GM13976 (cell line): ENCODE data around the gene MROH8.

ENCODE experiments used
- DNase-seq: peaks from one replicate; pipeline ENCODE4 v3.0.0; 2012; ENCODE audit warnings: low spot score
- in situ Hi-C: fragments of 300-500 bp; cut with MboI; formaldehyde crosslinking; loops from one replicate; pipeline ENCODE4 v1.12.0; 2022; ENCODE audit warnings: low sequenced_read_pairs, mixed read lengths, inconsistent platforms; ENCODE audit not compliant: unreplicated experiment
- TF ChIP-seq, protein P1 (sequence below): IDR thresholded peaks from 2 replicates; pipeline ENCODE4 v1.5.1; 2012; ENCODE audit warnings: borderline replicate concordance, mild to moderate bottlenecking; ENCODE audit not compliant: insufficient read depth; ENCODE audit errors: extremely low read depth, missing control alignments, control extremely low read depth

MROH8 gene

DNA sequence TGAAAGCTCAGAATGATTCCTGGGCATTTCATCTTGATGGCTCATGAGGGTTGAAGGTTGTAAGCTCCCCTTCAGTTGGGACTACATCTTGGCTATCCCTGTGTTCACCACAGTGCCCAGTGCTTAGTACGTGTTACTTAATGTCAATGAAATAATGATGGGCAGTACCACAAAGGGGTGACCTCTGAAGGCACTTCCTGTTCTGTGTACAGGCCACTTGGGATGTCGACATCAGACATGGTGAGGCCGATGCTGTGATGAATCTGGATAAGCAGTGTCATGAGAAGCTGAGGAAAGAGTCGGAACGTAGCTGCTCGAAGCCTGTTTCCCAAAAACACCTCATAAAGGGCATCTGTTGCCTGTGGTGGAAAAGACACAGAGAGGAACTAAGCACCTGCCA is 55.9 kb downstream of the MROH8 start:
- TF ChIP-seq, protein P1, sequence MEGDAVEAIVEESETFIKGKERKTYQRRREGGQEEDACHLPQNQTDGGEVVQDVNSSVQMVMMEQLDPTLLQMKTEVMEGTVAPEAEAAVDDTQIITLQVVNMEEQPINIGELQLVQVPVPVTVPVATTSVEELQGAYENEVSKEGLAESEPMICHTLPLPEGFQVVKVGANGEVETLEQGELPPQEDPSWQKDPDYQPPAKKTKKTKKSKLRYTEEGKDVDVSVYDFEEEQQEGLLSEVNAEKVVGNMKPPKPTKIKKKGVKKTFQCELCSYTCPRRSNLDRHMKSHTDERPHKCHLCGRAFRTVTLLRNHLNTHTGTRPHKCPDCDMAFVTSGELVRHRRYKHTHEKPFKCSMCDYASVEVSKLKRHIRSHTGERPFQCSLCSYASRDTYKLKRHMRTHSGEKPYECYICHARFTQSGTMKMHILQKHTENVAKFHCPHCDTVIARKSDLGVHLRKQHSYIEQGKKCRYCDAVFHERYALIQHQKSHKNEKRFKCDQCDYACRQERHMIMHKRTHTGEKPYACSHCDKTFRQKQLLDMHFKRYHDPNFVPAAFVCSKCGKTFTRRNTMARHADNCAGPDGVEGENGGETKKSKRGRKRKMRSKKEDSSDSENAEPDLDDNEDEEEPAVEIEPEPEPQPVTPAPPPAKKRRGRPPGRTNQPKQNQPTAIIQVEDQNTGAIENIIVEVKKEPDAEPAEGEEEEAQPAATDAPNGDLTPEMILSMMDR, result no peak
- DNase-seq, result no peak
- in situ Hi-C loops, result no loop called here

DNA sequence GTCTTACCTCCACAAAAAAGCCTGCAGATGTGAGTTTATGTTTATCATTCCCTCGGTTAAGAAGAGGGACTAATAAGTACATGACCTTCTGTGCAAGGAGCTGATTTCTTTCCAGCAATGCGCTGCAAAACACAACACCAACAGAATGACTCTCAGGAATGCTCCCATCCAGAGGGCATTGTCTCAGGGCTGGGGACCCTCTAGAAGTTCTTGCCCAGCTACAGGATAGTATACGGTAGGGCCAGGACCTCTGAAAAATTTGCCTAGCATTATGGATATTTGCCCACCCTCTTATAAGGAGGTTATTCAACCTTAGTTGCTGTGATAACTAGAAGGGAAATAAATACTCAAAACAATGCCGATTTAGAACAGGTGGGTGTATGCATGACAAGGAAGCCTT is 58.9 kb downstream of the MROH8 start:
- in situ Hi-C loops, result no loop called here
- no peak for DNase-seq
- TF ChIP-seq, protein P1, result no peak

DNA sequence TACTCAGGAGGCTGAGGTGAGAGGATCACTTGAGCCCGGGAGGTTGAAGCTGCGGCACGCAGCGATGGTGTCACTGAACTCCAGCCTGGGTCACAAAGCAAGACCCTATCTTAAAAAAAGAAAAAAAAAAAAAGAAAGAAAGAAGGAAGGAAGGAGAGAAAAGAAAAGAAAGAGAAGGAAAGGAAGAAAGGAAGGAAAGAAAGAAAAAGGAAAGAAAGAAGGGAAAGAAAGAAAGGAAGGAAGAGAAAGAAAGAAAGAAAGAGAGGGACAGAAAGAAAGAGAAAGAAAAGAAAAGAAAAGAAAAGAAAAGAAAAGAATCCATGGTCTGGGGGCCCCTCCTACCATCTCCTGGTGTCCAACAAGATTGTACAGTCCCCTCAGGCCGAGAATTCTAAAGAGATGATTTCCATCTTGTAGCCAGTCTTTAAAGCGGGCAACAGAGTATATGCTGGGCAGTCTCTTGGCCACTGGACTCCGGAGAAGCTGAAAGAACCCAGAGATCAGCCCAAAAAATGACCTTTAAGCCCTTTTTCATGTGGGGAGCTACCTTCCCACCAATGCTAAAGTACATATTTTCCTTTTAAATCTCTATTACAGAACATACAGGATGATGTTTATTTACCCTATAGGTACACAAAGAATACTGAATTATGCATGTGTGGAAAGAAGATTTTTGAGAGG is 59.9 kb downstream of the MROH8 start:
- in situ Hi-C loops, result no loop called here

DNA sequence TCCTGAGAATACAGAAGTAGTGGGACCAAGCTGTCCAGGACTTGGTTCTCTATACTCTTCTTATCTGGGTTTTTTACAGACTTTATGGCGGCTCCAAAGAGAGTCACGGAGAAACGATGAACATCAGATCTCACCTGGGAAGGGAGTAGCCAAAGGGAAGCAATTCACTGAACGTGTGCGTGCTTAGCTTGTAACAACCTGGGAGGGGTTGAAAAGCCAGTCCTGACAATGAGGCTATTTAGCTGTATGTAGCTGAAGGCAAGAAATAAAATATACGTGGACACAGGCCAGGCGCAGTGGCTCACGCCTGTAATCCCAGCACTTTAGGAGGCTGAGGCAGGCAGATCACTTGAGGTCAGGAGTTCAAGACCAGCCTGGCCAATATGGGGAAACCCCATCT is 65.3 kb downstream of the MROH8 start:
- in situ Hi-C loops, result no loop called here
- TF ChIP-seq, protein P1, result no peak
- no peak for DNase-seq

More for the DNA sequence above, 59.9 kb downstream of the MROH8 start:
- TF ChIP-seq, protein P1, result no peak
- DNase-seq, result no peak

DNA sequence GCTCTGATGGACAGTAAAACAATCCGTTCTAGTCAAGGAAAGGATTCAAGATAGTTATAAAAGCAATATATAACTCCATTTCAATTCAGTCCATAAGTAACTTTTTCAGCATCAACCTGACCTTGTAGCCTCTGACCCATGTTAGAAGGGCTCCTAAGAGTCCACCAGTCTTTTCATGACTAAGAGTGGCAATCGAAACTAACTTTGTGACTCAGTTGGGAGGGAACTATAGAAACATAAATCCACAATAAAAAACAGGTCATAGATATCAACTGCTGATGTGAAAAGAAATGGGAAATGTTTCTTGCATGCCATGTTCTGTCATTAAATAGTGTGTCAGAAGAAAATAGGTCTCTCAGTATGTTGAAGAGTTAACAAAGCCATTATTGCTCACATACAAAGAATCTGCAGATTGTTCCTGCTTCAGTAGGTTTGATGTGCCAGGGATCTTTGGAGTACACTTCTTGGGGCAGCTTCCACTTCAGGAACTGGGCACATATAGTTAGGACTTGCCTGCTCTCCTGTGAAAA is 67.4 kb downstream of the MROH8 start:
- DNase-seq, result no peak
- in situ Hi-C loops, result no loop called here
- TF ChIP-seq, protein P1, result no peak

DNA sequence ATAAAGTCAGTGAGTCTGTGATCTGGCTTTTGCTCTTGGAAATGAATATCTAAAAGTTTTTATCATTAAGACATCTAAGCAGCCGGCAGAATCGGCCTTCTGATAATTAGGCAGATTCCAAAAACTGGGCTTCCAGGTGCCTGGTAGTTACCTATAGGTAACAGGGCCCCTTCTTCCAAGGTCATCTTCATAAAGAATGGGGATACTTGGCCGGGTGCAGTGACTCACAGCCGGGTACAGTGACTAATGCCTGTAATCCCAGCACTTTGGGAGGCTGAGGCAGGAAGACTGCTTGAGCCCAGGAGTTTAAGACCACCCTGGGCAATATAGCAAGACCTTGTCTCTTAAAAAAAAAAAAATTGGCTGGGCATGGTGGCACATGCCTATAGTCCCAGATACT is 70.7 kb downstream of the MROH8 start:
- no peak for DNase-seq
- in situ Hi-C loops, result no loop called here
- TF ChIP-seq, protein P1, result no peak

DNA sequence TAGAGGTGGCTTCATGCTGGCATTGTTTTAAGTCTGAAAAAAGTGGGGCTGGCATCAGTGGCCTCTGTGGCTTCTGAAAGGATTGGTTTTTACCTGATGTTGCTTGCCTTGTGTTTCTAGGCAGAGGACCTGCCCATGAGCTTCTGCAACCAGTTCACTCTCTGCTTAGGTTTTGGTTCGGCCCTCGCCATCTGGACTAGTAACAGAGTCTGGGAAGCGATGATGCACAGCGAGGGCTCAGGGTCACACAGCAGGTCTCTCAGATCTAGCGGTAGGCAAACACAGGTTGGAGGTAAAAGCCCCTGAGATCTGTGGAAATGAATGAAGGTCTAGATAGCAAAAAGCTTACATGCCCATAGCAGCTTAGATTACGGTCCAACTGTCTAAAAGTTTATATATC is 76.8 kb downstream of the MROH8 start:
- no peak for DNase-seq
- TF ChIP-seq, protein P1, result no peak
- in situ Hi-C loops, result no loop called here
